K562 (cell line): ENCODE results near the gene PIP5KL1. TPM values are rescaled to one million over a fixed set of nuclear protein-coding genes. Genes with fewer than 3 reads are reported as not detected.

Source experiments
- CBFA2T3 ChIP-seq: fragments of 450-650 bp; IDR thresholded peaks from 2 replicates; pipeline ENCODE4 v1.6.1; 2017
- CCAR2 ChIP-seq: fragments of 200-400 bp; formaldehyde crosslinking; IDR thresholded peaks from 2 replicates; pipeline ENCODE4 v1.6.1; 2017; ENCODE audit warnings: mild to moderate bottlenecking, low read depth, low read length
- CREBBP ChIP-seq: IDR thresholded peaks from one replicate; pipeline ENCODE4 v1.6.1; 2012; ENCODE audit warnings: low read depth, mild to moderate bottlenecking, control low read depth, inconsistent platforms, low read length
- E2F5 ChIP-seq: sonication (generic); formaldehyde crosslinking; IDR thresholded peaks from 2 replicates; pipeline ENCODE4 v1.8.0; 2022; ENCODE audit warnings: mild to moderate bottlenecking, missing genetic modification reagents
- ETV1 ChIP-seq: fragments of 450-650 bp; conservative IDR thresholded peaks from 2 replicates; pipeline ENCODE4 v1.6.1; 2016; ENCODE audit warnings: missing genetic modification characterization, control low read depth, low read depth, missing compliant biosample characterization
- JUND ChIP-seq, 2 experiments: IDR thresholded peaks; 2 replicates in 1 of 2; 3 replicates in 1 of 2; pipeline ENCODE4 v1.6.1; 2011; ENCODE audit warnings: borderline replicate concordance in 2 of 2, low read depth in 2 of 2, low read length in 2 of 2, improper control_type of control experiment in 1 of 2, missing biosample characterization in 1 of 2, missing genetic modification characterization in 1 of 2, missing genetic modification reagents in 1 of 2
- KHSRP ChIP-seq: fragments of 450-650 bp; IDR thresholded peaks from 2 replicates; pipeline ENCODE4 v1.6.1; 2017
- LEF1 ChIP-seq: fragments of 450-650 bp; IDR thresholded peaks from 2 replicates; pipeline ENCODE4 v1.6.1; 2016; ENCODE audit warnings: mild to moderate bottlenecking
- MYNN ChIP-seq, 2 experiments: sonication (generic); formaldehyde crosslinking in 1 of 2; IDR thresholded peaks; 2 replicates each; pipeline versions ENCODE4 v1.5.0 to v1.6.1; 2016 to 2020; ENCODE audit warnings: antibody characterized with exemption in 1 of 2, missing genetic modification reagents in 1 of 2
- NR2C1 ChIP-seq, 2 experiments: fragments of 450-650 bp; IDR thresholded peaks; 2 replicates each; pipeline ENCODE4 v1.6.1; 2017; ENCODE audit warnings: mild to moderate bottlenecking in 2 of 2, antibody characterized with exemption in 1 of 2, inconsistent platforms in 1 of 2, missing compliant biosample characterization in 1 of 2, missing genetic modification characterization in 1 of 2
- PHF21A ChIP-seq: fragments of 450-650 bp; IDR thresholded peaks from 2 replicates; pipeline ENCODE4 v1.6.1; 2017; ENCODE audit warnings: low read depth, borderline replicate concordance
- SMAD3 ChIP-seq: fragments of 450-650 bp; formaldehyde crosslinking; conservative IDR thresholded peaks from 2 replicates; pipeline ENCODE4 v1.4.0; 2020; ENCODE audit warnings: mild to moderate bottlenecking
- SMARCA4 ChIP-seq: fragments of 450-650 bp; IDR thresholded peaks from 2 replicates; pipeline ENCODE4 v1.6.1; 2016
- WHSC1 ChIP-seq: IDR thresholded peaks from one replicate; pipeline ENCODE4 v1.6.1; 2012; ENCODE audit warnings: low read length, control low read depth, inconsistent platforms
- ZBTB7A ChIP-seq: IDR thresholded peaks from 2 replicates; pipeline ENCODE4 v1.6.1; 2011; ENCODE audit warnings: low read depth, mild to moderate bottlenecking, low read length, moderate library complexity, borderline replicate concordance; ENCODE audit not compliant: control insufficient read depth
- ZNF24 ChIP-seq: fragments of 450-650 bp; IDR thresholded peaks from 2 replicates; pipeline ENCODE4 v1.6.1; 2016
- ZNF280A ChIP-seq: fragments of 450-650 bp; IDR thresholded peaks from 2 replicates; pipeline ENCODE4 v1.6.1; 2018; ENCODE audit warnings: mild to moderate bottlenecking, low read depth; ENCODE audit not compliant: partially characterized antibody
- ZNF282 ChIP-seq: sonication (generic); formaldehyde crosslinking; IDR thresholded peaks from 2 replicates; pipeline ENCODE4 v1.8.1; 2023; ENCODE audit warnings: missing genetic modification reagents
- ZNF57 ChIP-seq: fragments of 450-650 bp; formaldehyde crosslinking; IDR thresholded peaks from 2 replicates; pipeline ENCODE4 v1.4.0; 2020; ENCODE audit warnings: mild to moderate bottlenecking, moderate library complexity
- polyA plus RNA-seq, 8 experiments: library from polyadenylated mRNA; depleted of rRNA in 4 of 8; stranded (reverse) in 5 of 8; unstranded in 3 of 8; fragments of >200 nt; fragmentation: Nextera tagmentation in 2 of 8; fragmentation: Illumina TruSeq in 1 of 8; extraction: Ambion mirVana in 2 of 8; extraction: Trizol in 1 of 8; gene quantifications; 2 replicates each; pipeline versions ENCODE4 v1.2.1 to v1.2.3, GENCODE V29; 2011 to 2014; ENCODE audit warnings: inconsistent platforms in 1 of 8, missing spikeins in 1 of 8
- total RNA-seq, 7 experiments: library from RNA; depleted of rRNA in 6 of 7; stranded (reverse); fragments of >200 nt in 6 of 7; fragmentation: Illumina TruSeq in 2 of 7; extraction: Trizol in 2 of 7; gene quantifications; 2 replicates each; pipeline versions ENCODE4 v1.2.1 to v1.2.3, GENCODE V29; 2011 to 2021; ENCODE audit warnings: low replicate concordance in 1 of 7
- TF ChIP-seq, protein P1 (sequence below): sonication (generic); formaldehyde crosslinking; IDR thresholded peaks from 2 replicates; pipeline ENCODE4 v1.8.1; 2023; ENCODE audit warnings: mild to moderate bottlenecking, missing genetic modification reagents
- TF ChIP-seq, protein P2 (sequence below): fragments of 450-650 bp; formaldehyde crosslinking; IDR thresholded peaks from 2 replicates; pipeline ENCODE4 v1.4.0; 2022; ENCODE audit warnings: missing genetic modification characterization

Gene PIP5KL1
- total and polyA plus RNA-seq, 9 of the 15 experiments (the other 6 are each of a cell fraction or from before 2014, with no cell fraction given), result 0.18 to 4.8 (median 1.2) TPM

DNA sequence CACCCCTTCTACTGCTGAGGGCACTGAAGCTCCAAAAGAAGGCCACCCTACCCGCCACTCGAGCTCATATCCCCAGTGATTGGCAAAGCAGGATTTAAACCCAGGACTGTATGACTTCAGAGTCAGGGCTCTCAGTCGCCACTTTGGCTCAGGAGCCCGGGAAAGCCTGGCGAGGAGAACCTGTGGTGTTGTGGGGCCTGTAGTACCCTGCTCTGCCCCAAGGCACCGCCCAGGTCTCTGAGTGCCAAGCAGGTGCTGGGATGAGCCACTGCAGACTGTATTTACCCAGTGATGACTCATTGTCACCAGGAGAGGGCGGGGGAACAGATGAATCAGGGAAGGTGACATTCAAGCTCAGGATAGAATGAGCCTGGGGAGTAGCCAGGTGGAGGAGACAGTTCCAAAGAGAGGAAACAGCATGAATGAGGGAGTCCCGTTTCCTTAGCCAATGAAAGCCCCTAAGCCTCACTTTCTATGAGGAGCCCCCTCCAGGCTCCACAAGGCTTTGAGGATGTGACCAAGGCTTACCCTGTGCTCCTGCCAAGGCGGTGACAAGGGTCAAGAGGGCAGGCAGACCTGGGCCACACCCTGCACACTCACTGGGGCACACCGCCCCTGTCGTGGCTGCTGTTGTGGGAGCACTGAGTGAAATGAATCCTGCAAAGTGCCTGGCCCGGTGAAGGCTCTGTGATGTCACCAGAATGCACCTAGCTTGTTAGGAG, 24.9 kb upstream of the PIP5KL1 start (continued):
- no peak for TF ChIP-seq ZBTB7A
- TF ChIP-seq, protein P1, sequence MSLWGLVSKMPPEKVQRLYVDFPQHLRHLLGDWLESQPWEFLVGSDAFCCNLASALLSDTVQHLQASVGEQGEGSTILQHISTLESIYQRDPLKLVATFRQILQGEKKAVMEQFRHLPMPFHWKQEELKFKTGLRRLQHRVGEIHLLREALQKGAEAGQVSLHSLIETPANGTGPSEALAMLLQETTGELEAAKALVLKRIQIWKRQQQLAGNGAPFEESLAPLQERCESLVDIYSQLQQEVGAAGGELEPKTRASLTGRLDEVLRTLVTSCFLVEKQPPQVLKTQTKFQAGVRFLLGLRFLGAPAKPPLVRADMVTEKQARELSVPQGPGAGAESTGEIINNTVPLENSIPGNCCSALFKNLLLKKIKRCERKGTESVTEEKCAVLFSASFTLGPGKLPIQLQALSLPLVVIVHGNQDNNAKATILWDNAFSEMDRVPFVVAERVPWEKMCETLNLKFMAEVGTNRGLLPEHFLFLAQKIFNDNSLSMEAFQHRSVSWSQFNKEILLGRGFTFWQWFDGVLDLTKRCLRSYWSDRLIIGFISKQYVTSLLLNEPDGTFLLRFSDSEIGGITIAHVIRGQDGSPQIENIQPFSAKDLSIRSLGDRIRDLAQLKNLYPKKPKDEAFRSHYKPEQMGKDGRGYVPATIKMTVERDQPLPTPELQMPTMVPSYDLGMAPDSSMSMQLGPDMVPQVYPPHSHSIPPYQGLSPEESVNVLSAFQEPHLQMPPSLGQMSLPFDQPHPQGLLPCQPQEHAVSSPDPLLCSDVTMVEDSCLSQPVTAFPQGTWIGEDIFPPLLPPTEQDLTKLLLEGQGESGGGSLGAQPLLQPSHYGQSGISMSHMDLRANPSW (CRISPR knock-in tag), result no peak
- TF ChIP-seq SMARCA4, result peak; percentile 84
- TF ChIP-seq PHF21A, result no peak
- TF ChIP-seq, protein P2, sequence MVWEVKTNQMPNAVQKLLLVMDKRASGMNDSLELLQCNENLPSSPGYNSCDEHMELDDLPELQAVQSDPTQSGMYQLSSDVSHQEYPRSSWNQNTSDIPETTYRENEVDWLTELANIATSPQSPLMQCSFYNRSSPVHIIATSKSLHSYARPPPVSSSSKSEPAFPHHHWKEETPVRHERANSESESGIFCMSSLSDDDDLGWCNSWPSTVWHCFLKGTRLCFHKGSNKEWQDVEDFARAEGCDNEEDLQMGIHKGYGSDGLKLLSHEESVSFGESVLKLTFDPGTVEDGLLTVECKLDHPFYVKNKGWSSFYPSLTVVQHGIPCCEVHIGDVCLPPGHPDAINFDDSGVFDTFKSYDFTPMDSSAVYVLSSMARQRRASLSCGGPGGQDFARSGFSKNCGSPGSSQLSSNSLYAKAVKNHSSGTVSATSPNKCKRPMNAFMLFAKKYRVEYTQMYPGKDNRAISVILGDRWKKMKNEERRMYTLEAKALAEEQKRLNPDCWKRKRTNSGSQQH (CRISPR knock-in tag), result no peak
- TF ChIP-seq WHSC1, result no peak
- TF ChIP-seq ZNF280A, result no peak
- TF ChIP-seq CBFA2T3, result peak; percentile 45; the same call in 1 of the 2 replicates
- TF ChIP-seq NR2C1 (IDR thresholded peaks at IDR 0.05), result peak; percentile 19; the same call in 1 of the 2 replicates
- TF ChIP-seq NR2C1 (tag; IDR thresholded peaks at IDR 0.05), result no peak
- TF ChIP-seq ZNF24, result no peak
- no peak for TF ChIP-seq SMAD3 (CRISPR knock-in tag)
- no peak for TF ChIP-seq E2F5 (CRISPR knock-in tag)
- TF ChIP-seq MYNN (IDR thresholded peaks at IDR 0.05), result peak; percentile 88
- no peak for TF ChIP-seq MYNN (CRISPR knock-in tag; IDR thresholded peaks at IDR 0.05)
- TF ChIP-seq ETV1 (tag), result no peak
- TF ChIP-seq JUND (IDR thresholded peaks at IDR 0.05; ENCODE audit: borderline replicate concordance, low read depth, low read length), result peak; percentile 98
- peak; percentile 98 for TF ChIP-seq JUND (tag; IDR thresholded peaks at IDR 0.05; ENCODE audit: borderline replicate concordance, low read depth, low read length)
- no peak for TF ChIP-seq ZNF282
- no peak for TF ChIP-seq CREBBP
- no peak for TF ChIP-seq CCAR2
- no peak for TF ChIP-seq ZNF57 (CRISPR knock-in tag)
- no peak for TF ChIP-seq KHSRP
- TF ChIP-seq LEF1, result 0 out of 2 replicates have a peak, but pooled peaks have one; percentile 21
